ENCODE measurements around the gene ANKRD13B.

The ANKRD13B gene

DNA sequence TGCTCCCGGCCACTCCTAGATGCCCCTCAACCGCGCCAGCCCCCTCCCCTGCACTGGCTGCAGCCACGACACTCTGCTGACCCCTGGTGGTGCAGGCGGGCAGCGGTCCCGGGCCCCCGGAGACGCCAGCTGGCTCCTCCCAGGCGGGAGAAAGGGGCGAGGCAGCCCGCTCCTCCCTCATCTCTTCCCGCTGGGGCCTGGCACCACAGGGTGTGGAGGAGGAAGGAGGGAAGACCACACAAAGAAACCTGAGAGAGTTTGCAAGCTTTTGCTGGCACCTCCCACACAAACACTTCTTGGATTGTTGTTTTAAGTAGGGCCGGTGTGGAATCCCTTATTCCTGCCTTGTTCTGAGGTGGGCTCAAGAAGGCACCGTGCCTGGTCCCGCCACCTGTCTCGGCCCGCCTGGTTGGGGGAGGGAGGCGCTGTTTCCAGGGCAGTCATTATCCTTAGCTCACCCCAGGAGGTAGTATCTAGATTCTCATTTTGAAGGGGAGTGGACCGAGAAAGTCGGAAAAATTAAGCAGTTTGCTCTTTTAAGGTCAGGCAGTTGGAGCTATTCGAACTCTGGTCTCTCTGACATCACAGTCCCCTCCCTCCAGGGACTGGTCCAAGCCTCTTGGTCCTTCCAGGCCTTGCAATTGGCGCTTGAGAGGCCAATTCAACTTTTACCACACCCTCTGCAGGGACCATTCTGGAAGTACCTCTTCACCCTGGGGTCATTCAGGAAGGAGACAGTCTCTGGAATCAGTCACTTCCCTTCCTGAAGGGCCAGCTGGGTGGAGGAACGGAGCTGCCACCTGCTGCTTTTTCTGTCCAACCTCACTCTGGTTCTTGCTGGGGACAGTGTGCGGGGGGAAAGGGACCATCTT lies 959 bp upstream of the ANKRD13B start:
- Histone ChIP-seq H3K27me3 (no peaks in the 10 kb centered on the region), H4K20me1 (peaks cover 56% of the 10 kb centered on the region), H3K4me3 (peak overlapping the region; percentile 97), H3K9ac (peak overlapping the region; percentile 95; the same call in 1 of the 2 replicates), H3K9me3 (no peaks in the 10 kb centered on the region), H3K27ac (peak overlapping the region; percentile 93), H3K36me3 (no peaks in the 10 kb centered on the region), H3K4me1 (peaks cover 71% of the 10 kb centered on the region), H3K4me2 (peak overlapping the region; percentile 97)
- TF ChIP-seq Cebpa-rat (IDR thresholded peaks at IDR 0.05), result no peak

DNA sequence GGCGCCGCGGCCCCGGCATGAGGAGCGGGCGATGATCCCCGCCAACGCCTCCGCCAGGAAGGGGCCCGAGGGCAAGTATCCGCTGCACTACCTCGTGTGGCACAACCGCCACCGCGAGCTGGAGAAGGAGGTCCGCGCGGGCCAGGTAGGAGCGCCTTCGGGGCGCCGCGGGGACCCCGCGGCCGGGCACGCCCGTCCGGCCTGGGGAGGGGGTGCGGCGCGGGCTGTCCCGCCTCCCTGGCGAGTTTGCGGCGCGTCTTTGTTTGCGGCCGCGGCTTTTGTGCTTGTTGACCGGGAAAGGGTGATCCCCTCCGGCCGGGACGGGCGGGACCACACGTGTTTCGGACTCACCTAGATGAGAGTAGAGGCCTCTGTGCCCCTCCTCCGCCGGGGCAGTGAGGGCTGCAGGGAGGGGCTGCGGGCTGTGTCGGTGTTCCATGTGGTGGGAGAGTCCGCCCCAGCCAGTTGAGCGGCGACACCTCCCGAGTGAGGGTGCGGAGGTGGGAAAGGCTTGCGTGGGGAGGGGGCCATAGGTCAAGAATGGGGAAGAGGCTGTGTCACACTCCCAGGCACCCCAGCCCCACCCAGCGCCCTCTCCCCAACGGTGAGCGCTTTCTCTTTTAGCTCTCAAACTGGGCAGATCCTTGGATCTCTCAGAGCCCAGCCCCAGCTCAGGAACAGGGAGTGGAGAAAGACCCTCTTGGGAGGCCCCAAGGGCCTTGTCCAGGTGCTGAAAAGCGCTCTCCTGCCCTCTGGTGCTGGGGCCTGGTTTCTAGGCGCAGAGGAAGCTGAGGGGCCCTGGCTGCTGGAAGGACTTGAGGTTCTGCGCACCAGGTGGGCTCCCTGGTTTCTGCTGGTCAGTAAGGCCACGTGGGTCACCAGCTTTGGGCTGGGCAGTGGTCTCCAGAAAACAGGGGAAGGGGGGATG lies 923 bp downstream of the ANKRD13B start:
- Histone ChIP-seq H3K4me2 (peak overlapping the region; percentile 97), H3K4me3 (peak overlapping the region; percentile 97), H3K27me3 (no peaks in the 10 kb centered on the region), H3K4me1 (peaks cover 73% of the 10 kb centered on the region), H4K20me1 (peaks cover 55% of the 10 kb centered on the region), H3K36me3 (no peaks in the 10 kb centered on the region), H3K27ac (peak overlapping the region; percentile 93), H3K9me3 (no peaks in the 10 kb centered on the region), H3K9ac (peak overlapping the region; percentile 95)
- no peak for TF ChIP-seq Cebpa-rat (IDR thresholded peaks at IDR 0.05)

- Histone ChIP-seq H3K4me3 (peak overlapping the region; percentile 97), H3K36me3 (no peaks in the 10 kb centered on the region), H3K9ac (peak overlapping the region; percentile 95; the same call in 1 of the 2 replicates), H3K4me2 (peak overlapping the region; percentile 97), H3K9me3 (no peaks in the 10 kb centered on the region), H3K27me3 (no peaks in the 10 kb centered on the region), H4K20me1 (peaks cover 58% of the 10 kb centered on the region), H3K27ac (peak overlapping the region; percentile 93; the same call in 1 of the 2 replicates), H3K4me1 (peaks cover 73% of the 10 kb centered on the region)
- no peak for TF ChIP-seq Cebpa-rat (IDR thresholded peaks at IDR 0.05)
Observed at GRCh38 chr17:29594519-29595090, 1.7 kb downstream of the ANKRD13B start.

DNA sequence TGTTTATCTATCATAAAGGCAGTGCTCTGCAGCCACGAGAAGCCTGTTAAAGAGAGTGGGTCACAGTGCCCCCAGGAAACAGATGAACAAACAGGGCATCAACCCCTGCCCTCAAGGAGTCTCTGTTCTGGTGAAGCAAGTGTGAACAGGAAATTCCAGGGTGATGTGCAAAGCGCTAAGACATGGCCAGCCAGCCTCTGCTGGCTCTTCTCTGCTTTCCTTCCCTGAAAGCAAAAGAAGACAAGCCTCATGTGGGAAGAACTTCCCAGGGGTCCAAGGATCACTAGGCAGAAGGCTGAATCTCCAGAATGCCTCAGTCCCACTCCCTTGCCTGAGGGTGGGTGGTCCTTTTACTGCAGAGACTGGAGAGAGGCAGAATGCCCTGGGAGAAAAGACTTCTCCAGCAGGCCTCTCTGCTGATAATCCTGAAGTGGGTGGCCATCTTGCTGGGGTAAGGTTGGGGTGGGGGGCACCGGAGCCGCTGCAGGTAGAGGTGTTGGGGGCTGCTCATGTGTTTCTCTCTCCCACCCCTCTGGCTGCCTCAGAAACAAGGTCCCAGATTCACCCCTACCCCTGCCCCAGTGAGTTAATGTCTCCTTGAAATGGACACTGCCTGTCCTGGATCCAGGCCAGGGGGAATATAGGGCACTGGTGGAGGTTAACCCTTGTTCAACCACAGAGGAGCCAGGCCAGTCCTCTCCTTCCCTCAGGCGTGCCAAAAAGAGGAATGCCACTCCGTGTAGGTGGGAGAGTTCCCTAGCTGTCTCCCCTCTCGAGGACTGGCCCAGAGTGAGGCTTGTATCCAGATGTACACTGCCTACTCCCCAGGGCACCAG lies 2.4 kb downstream of the ANKRD13B start:
- Histone ChIP-seq H3K4me2 (peak overlapping the region; percentile 97), H3K9ac (peak overlapping the region; percentile 95; the same call in 1 of the 2 replicates), H3K9me3 (no peaks in the 10 kb centered on the region), H3K4me1 (peaks cover 70% of the 10 kb centered on the region), H3K27ac (no peak overlapping the region), H3K4me3 (no peak overlapping the region), H4K20me1 (peaks cover 63% of the 10 kb centered on the region), H3K36me3 (no peaks in the 10 kb centered on the region), H3K27me3 (no peaks in the 10 kb centered on the region)
- TF ChIP-seq Cebpa-rat (IDR thresholded peaks at IDR 0.05), result no peak

GRCh38 chr17:29595943-29596774 lies 3.2 kb downstream of the ANKRD13B start:
- no peaks in the 10 kb centered on the region for H3K9me3 ChIP-seq
- H3K27me3 ChIP-seq, result no peaks in the 10 kb centered on the region
- H3K4me1 ChIP-seq, result peaks cover 70% of the 10 kb centered on the region
- H3K4me3 ChIP-seq, result no peak overlapping the region
- H4K20me1 ChIP-seq, result peaks cover 71% of the 10 kb centered on the region
- peak overlapping the region; percentile 38; the same call in 1 of the 2 replicates for H3K9ac ChIP-seq
- peak overlapping the region; percentile 97 for H3K4me2 ChIP-seq
- H3K36me3 ChIP-seq, result no peaks in the 10 kb centered on the region
- peak overlapping the region; percentile 18; the same call in 1 of the 2 replicates for H3K27ac ChIP-seq
- no peak for TF ChIP-seq Cebpa-rat (IDR thresholded peaks at IDR 0.05)

- Histone ChIP-seq H3K4me1 (peaks cover 71% of the 10 kb centered on the region), H3K27me3 (no peaks in the 10 kb centered on the region), H3K36me3 (no peaks in the 10 kb centered on the region), H3K9me3 (no peaks in the 10 kb centered on the region), H3K27ac (peak overlapping the region; percentile 18; the same call in 1 of the 2 replicates), H3K9ac (0 out of 2 replicates have a peak overlapping the region, but pooled peaks have one; percentile 38), H3K4me3 (no peak overlapping the region), H3K4me2 (peak overlapping the region; percentile 97), H4K20me1 (peaks cover 77% of the 10 kb centered on the region)
- TF ChIP-seq Cebpa-rat (IDR thresholded peaks at IDR 0.05), result no peak
Observed at GRCh38 chr17:29596811-29597210, 3.9 kb downstream of the ANKRD13B start.

- Histone ChIP-seq H3K27me3 (no peaks in the 10 kb centered on the region), H3K27ac (peak overlapping the region; percentile 38; the same call in 1 of the 2 replicates), H3K4me3 (no peak overlapping the region), H3K9ac (0 out of 2 replicates have a peak overlapping the region, but pooled peaks have one; percentile 34), H3K4me1 (peaks cover 63% of the 10 kb centered on the region), H3K36me3 (no peaks in the 10 kb centered on the region), H3K9me3 (no peaks in the 10 kb centered on the region), H4K20me1 (peaks cover 77% of the 10 kb centered on the region), H3K4me2 (peak overlapping the region; percentile 97)
- TF ChIP-seq Cebpa-rat (IDR thresholded peaks at IDR 0.05), result no peak
Observed at GRCh38 chr17:29597361-29598172, 4.6 kb downstream of the ANKRD13B start.

All from BLaER1 (cell line).